22Rv1 (cell line): ENCODE measurements around the gene VPS72.

Source experiments
- ZFX ChIP-seq: fragments of 450-650 bp; IDR thresholded peaks from 2 replicates; pipeline ENCODE4 v1.6.1; 2017; ENCODE audit warnings: antibody characterized with exemption, borderline replicate concordance
- TF ChIP-seq, protein P1 (sequence below): fragments of 450-650 bp; IDR thresholded peaks from 2 replicates; pipeline ENCODE4 v1.5.1; 2017; ENCODE audit warnings: mild to moderate bottlenecking

GRCh38 chr1:151142411-151143056 is 47.5 kb downstream of the VPS72 start:
- TF ChIP-seq, protein P1, sequence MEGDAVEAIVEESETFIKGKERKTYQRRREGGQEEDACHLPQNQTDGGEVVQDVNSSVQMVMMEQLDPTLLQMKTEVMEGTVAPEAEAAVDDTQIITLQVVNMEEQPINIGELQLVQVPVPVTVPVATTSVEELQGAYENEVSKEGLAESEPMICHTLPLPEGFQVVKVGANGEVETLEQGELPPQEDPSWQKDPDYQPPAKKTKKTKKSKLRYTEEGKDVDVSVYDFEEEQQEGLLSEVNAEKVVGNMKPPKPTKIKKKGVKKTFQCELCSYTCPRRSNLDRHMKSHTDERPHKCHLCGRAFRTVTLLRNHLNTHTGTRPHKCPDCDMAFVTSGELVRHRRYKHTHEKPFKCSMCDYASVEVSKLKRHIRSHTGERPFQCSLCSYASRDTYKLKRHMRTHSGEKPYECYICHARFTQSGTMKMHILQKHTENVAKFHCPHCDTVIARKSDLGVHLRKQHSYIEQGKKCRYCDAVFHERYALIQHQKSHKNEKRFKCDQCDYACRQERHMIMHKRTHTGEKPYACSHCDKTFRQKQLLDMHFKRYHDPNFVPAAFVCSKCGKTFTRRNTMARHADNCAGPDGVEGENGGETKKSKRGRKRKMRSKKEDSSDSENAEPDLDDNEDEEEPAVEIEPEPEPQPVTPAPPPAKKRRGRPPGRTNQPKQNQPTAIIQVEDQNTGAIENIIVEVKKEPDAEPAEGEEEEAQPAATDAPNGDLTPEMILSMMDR, result no peak
- TF ChIP-seq ZFX, result no peak
